AG04450 (cell line): Measurements from ENCODE around the gene DRC3. TPM values are rescaled to one million over a fixed set of nuclear protein-coding genes. Genes with fewer than 3 reads are reported as not detected.

Source experiments
- CTCF ChIA-PET: fragments of 300-600, 350-600 bp; formaldehyde crosslinking; extraction: SDS; loops from one replicate; lab custom pipeline; 2022; ENCODE audit warnings: antibody characterized with exemption, inconsistent platforms; lab: Charles Lee
- POLR2A ChIA-PET: fragments of 350-600 bp; formaldehyde crosslinking; extraction: SDS; loops from one replicate; lab custom pipeline; 2021; ENCODE audit warnings: antibody characterized with exemption, inconsistent platforms; lab: Yijun Ruan, JAX
- DNase-seq: peaks from one replicate; pipeline ENCODE4 v3.0.0-alpha.2; 2011; ENCODE audit warnings: low read depth, low spot score
- H3K27ac ChIP-seq: one replicate; pipeline ENCODE4 v1.5.1; 2012; ENCODE audit warnings: low read depth, low read length, control low read depth
- H3K27me3 ChIP-seq: one replicate; pipeline ENCODE4 v1.6.0; 2012; ENCODE audit warnings: low read length; ENCODE audit not compliant: control insufficient read depth, insufficient read depth
- H3K4me3 ChIP-seq: 2 replicates; pipeline ENCODE4 v1.5.1; 2011; ENCODE audit warnings: mild to moderate bottlenecking, low read depth, low read length, control low read depth
- H3K9me3 ChIP-seq: 2 replicates; pipeline ENCODE4 v1.5.1; 2012; ENCODE audit warnings: low read length; ENCODE audit not compliant: control insufficient read depth, insufficient read depth
- CTCF ChIP-seq: IDR thresholded peaks from 2 replicates; pipeline ENCODE4 v1.5.1; 2011; ENCODE audit warnings: low read depth, low read length, control low read depth, inconsistent platforms
- polyA plus RNA-seq: library from polyadenylated mRNA; depleted of rRNA; stranded (reverse); fragments of >200 nt; gene quantifications from 2 replicates; pipeline ENCODE4 v1.2.3, GENCODE V29; 2011

The DRC3 gene
- polyA plus RNA-seq, 1 experiment = 0.52 TPM

- Histone ChIP-seq H3K4me3 (no peak overlapping the region), H3K27ac (no peak overlapping the region), H3K9me3 (no peaks in the 10 kb centered on the region; the same call in 1 of the 2 replicates), H3K27me3 (no peaks in the 10 kb centered on the region)
- DNase-seq = no peak
- no peak for TF ChIP-seq CTCF
- CTCF ChIA-PET = no interaction called here
- POLR2A ChIA-PET = no interaction called here
These were observed 69.1 kb downstream of the DRC3 start for GRCh38 chr17:18041776-18042175.

GRCh38 chr17:18042983-18043382 is 70.3 kb downstream of the DRC3 start:
- Histone ChIP-seq H3K27ac (no peak overlapping the region), H3K9me3 (no peaks in the 10 kb centered on the region; the same call in 1 of the 2 replicates), H3K4me3 (no peak overlapping the region), H3K27me3 (no peaks in the 10 kb centered on the region)
- ChIA-PET POLR2A (no interaction called here), CTCF (interaction anchor here (0.7 kb wide), 1 partner anchor 9 kb away, joined by 3 read pairs; no protein-coding TSS in a partner anchor)
- DNase-seq = no peak
- TF ChIP-seq CTCF = no peak

GRCh38 chr17:18043491-18043890 is 70.8 kb downstream of the DRC3 start:
- no peak for DNase-seq
- Histone ChIP-seq H3K27me3 (no peaks in the 10 kb centered on the region), H3K4me3 (no peak overlapping the region), H3K27ac (no peak overlapping the region), H3K9me3 (no peaks in the 10 kb centered on the region; the same call in 1 of the 2 replicates)
- peak; percentile 33; the same call in 1 of the 2 replicates for TF ChIP-seq CTCF
- CTCF ChIA-PET = interaction anchor here (0.7 kb wide), 1 partner anchor 10 kb away, joined by 3 read pairs; no protein-coding TSS in a partner anchor
- POLR2A ChIA-PET = no interaction called here

GRCh38 chr17:18044609-18045008 is 71.9 kb downstream of the DRC3 start:
- Histone ChIP-seq H3K27ac (no peak overlapping the region), H3K27me3 (no peaks in the 10 kb centered on the region), H3K4me3 (no peak overlapping the region), H3K9me3 (no peaks in the 10 kb centered on the region)
- TF ChIP-seq CTCF = no peak
- POLR2A ChIA-PET = no interaction called here
- DNase-seq = no peak
- CTCF ChIA-PET = no interaction called here

- no peaks in the 10 kb centered on the region for H3K9me3 ChIP-seq
- no peak overlapping the region for H3K4me3 ChIP-seq
- no peak for TF ChIP-seq CTCF
- POLR2A ChIA-PET = no interaction called here
- CTCF ChIA-PET = interaction anchor here (0.7 kb wide), 1 partner anchor 155 kb away, joined by 3 read pairs; no protein-coding TSS in a partner anchor
- H3K27me3 ChIP-seq = no peaks in the 10 kb centered on the region
- DNase-seq = no peak
- no peak overlapping the region for H3K27ac ChIP-seq
These were observed 73.2 kb downstream of the DRC3 start for GRCh38 chr17:18045691-18046350.
